ENCODE data around the gene ODR4. TPM values are rescaled to one million over a fixed set of nuclear protein-coding genes. Genes with fewer than 3 reads are reported as not detected.
"Not testable (repeated sequence)": the region's sequence is repeated elsewhere in the genome, so short reads cannot be mapped to it uniquely, and the experiment has no call there.

Gene ODR4
- 18.6 and 20.5 TPM in 2 replicates for total RNA-seq (2012; rRNA removed)

GRCh38 chr1:186375152-186375928 is at the start of gene ODR4, which contains the start of gene TPR:
Gene ODR4, plus strand, starts transcription at chr1:186375838. Its CDS starts 3,948 bp downstream, at chr1:186379786.
Gene TPR, minus strand, starts transcription at chr1:186375253. Its CDS starts 225 bp downstream, at chr1:186375028.
- peak within 1 kb of the TSS; percentile 86 for H3K4me2 ChIP-seq (ENCODE audit: low read length)

GRCh38 chr1:186326009-186326408 is 49.6 kb upstream of the ODR4 start:
- Histone ChIP-seq H3K9ac (ENCODE audit: low read depth, low read length) (no peak overlapping the region), H3K4me3 (ENCODE audit: low read length) (no peak overlapping the region), H3K4me2 (ENCODE audit: low read length) (no peak overlapping the region), H3K9me3 (replicated peaks; ENCODE audit: low read length) (no peaks in the 10 kb centered on the region), H3K36me3 (ENCODE audit: insufficient read depth, low read length) (peaks cover 74% of the 10 kb centered on the region), H3K27me3 (ENCODE audit: control insufficient read depth, insufficient read depth, low read length) (no peaks in the 10 kb centered on the region), H3K4me1 (ENCODE audit: control insufficient read depth, insufficient read depth, low read length) (no peaks in the 10 kb centered on the region)

More at GRCh38 chr1:186375152-186375928, at the start of gene ODR4, which contains the start of gene TPR:
- H3K4me1 ChIP-seq (ENCODE audit: control insufficient read depth, insufficient read depth, low read length), result peaks cover 10% of the 10 kb centered on the region
- no peaks in the 10 kb centered on the region for H3K27me3 ChIP-seq (ENCODE audit: control insufficient read depth, insufficient read depth, low read length)
- peak within 1 kb of the TSS; percentile 93 for H3K4me3 ChIP-seq (ENCODE audit: low read length)
- H3K36me3 ChIP-seq (ENCODE audit: insufficient read depth, low read length), result peaks cover 21% of the 10 kb centered on the region
- H3K9ac ChIP-seq (ENCODE audit: low read depth, low read length), result peak within 1 kb of the TSS; percentile 95
- H3K9me3 ChIP-seq (replicated peaks; ENCODE audit: low read length), result no peaks in the 10 kb centered on the region

- Histone ChIP-seq H3K4me2 (ENCODE audit: low read length) (no peak overlapping the region), H3K9me3 (replicated peaks; ENCODE audit: low read length) (no peaks in the 10 kb centered on the region), H3K9ac (ENCODE audit: low read depth, low read length) (no peak overlapping the region), H3K4me3 (ENCODE audit: low read length) (no peak overlapping the region), H3K36me3 (ENCODE audit: insufficient read depth, low read length) (peaks cover 74% of the 10 kb centered on the region), H3K27me3 (ENCODE audit: control insufficient read depth, insufficient read depth, low read length) (no peaks in the 10 kb centered on the region), H3K4me1 (ENCODE audit: control insufficient read depth, insufficient read depth, low read length) (no peaks in the 10 kb centered on the region)
Measured at GRCh38 chr1:186327331-186327730, 48.3 kb upstream of the ODR4 start.

- Histone ChIP-seq H3K4me2 (ENCODE audit: low read length) (no peak overlapping the region), H3K4me1 (ENCODE audit: control insufficient read depth, insufficient read depth, low read length) (no peaks in the 10 kb centered on the region), H3K27me3 (ENCODE audit: control insufficient read depth, insufficient read depth, low read length) (no peaks in the 10 kb centered on the region), H3K4me3 (ENCODE audit: low read length) (no peak overlapping the region), H3K9me3 (replicated peaks; ENCODE audit: low read length) (no peaks in the 10 kb centered on the region), H3K9ac (ENCODE audit: low read depth, low read length) (no peak overlapping the region), H3K36me3 (ENCODE audit: insufficient read depth, low read length) (peaks cover 75% of the 10 kb centered on the region)
Measured at GRCh38 chr1:186330758-186331157, 44.9 kb upstream of the ODR4 start.

DNA sequence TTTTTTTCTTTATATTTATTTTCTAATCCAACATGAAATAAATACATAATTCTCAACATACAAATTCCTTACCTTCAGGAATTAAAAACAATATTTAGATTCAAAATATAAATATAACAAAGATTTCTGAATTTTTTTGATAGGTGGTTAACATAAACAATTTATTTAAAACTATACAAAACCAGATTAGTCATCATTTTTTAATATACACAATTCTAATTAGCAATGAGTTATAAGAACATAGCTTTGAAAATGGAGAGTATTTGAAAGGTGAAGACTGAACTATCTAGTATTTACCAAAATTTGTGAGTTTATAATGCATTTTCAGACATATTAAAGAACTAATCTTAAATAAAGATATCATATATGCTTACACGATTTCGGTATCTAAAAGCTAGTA is 38.1 kb upstream of the ODR4 start:
- Histone ChIP-seq H3K4me1 (ENCODE audit: control insufficient read depth, insufficient read depth, low read length) (no peaks in the 10 kb centered on the region), H3K36me3 (ENCODE audit: insufficient read depth, low read length) (peaks cover 78% of the 10 kb centered on the region), H3K4me2 (ENCODE audit: low read length) (no peak overlapping the region), H3K27me3 (ENCODE audit: control insufficient read depth, insufficient read depth, low read length) (no peaks in the 10 kb centered on the region), H3K4me3 (ENCODE audit: low read length) (no peak overlapping the region), H3K9me3 (replicated peaks; ENCODE audit: low read length) (no peaks in the 10 kb centered on the region), H3K9ac (ENCODE audit: low read depth, low read length) (no peak overlapping the region)

DNA sequence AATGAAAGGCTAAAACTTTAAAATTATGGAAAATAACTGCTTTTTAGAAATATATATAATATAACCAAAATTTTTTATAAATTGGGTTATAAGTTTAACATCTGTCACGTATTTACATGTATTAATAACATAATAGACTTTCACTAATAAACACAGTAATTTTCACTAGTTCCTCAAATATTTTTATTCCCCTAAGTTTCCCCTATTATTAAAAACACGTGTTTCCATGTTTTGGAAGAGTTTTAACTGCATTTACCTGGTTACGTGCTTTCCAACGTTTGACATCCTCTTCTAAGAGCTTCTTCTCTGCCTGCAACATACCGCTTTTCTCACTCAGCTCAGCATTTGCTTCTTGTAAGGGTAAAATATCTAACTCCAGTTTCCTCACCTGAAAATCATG is 34.9 kb upstream of the ODR4 start:
- Histone ChIP-seq H3K27me3 (ENCODE audit: control insufficient read depth, insufficient read depth, low read length) (no peaks in the 10 kb centered on the region), H3K4me2 (ENCODE audit: low read length) (no peak overlapping the region), H3K36me3 (ENCODE audit: insufficient read depth, low read length) (peaks cover 80% of the 10 kb centered on the region), H3K9ac (ENCODE audit: low read depth, low read length) (no peak overlapping the region), H3K9me3 (replicated peaks; ENCODE audit: low read length) (no peaks in the 10 kb centered on the region), H3K4me3 (ENCODE audit: low read length) (no peak overlapping the region), H3K4me1 (ENCODE audit: control insufficient read depth, insufficient read depth, low read length) (no peaks in the 10 kb centered on the region)

GRCh38 chr1:186347837-186348691 is 27.6 kb upstream of the ODR4 start:
- H3K4me3 ChIP-seq (ENCODE audit: low read length); H3K9me3 ChIP-seq (replicated peaks; ENCODE audit: low read length); H3K4me1 ChIP-seq (ENCODE audit: control insufficient read depth, insufficient read depth, low read length); H3K4me2 ChIP-seq (ENCODE audit: low read length); H3K9ac ChIP-seq (ENCODE audit: low read depth, low read length); H3K27me3 ChIP-seq (ENCODE audit: control insufficient read depth, insufficient read depth, low read length): not testable (repeated sequence)
- H3K36me3 ChIP-seq (ENCODE audit: insufficient read depth, low read length), result peaks cover 86% of the 10 kb centered on the region

- H3K9ac ChIP-seq (ENCODE audit: low read depth, low read length), result peak overlapping the region; percentile 95
- peaks cover 10% of the 10 kb centered on the region for H3K4me1 ChIP-seq (ENCODE audit: control insufficient read depth, insufficient read depth, low read length)
- H3K9me3 ChIP-seq (replicated peaks; ENCODE audit: low read length), result no peaks in the 10 kb centered on the region
- peak overlapping the region; percentile 93 for H3K4me3 ChIP-seq (ENCODE audit: low read length)
- H3K4me2 ChIP-seq (ENCODE audit: low read length), result peak overlapping the region; percentile 86
- no peaks in the 10 kb centered on the region for H3K27me3 ChIP-seq (ENCODE audit: control insufficient read depth, insufficient read depth, low read length)
- peaks cover 29% of the 10 kb centered on the region for H3K36me3 ChIP-seq (ENCODE audit: insufficient read depth, low read length)
Measured at GRCh38 chr1:186374303-186375151, 1.1 kb upstream of the ODR4 start.

DNA sequence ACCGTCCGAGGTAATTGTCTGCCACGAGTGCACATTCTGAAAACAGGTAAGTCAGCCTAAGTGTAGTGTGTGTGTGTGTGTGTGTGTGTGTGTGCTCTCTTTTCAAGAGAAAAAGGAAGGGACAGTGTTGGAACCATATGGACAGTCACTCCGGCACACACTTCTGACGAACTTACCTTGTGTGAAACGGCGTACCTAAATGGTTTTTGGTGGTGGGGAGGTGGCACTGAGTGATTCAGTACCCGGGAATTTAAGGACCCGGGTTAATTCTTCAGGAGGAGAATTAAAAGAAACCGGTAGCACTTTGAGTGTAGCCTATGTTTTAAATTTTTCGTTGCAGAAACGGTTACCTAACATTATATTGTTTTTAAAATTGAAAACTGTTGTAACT is 286 bp downstream of the ODR4 start:
- Histone ChIP-seq H3K4me1 (ENCODE audit: control insufficient read depth, insufficient read depth, low read length) (peaks cover 10% of the 10 kb centered on the region), H3K27me3 (ENCODE audit: control insufficient read depth, insufficient read depth, low read length) (no peaks in the 10 kb centered on the region), H3K4me3 (ENCODE audit: low read length) (peak overlapping the region; percentile 93), H3K36me3 (ENCODE audit: insufficient read depth, low read length) (peaks cover 20% of the 10 kb centered on the region), H3K4me2 (ENCODE audit: low read length) (peak overlapping the region; percentile 74), H3K9me3 (replicated peaks; ENCODE audit: low read length) (no peaks in the 10 kb centered on the region), H3K9ac (ENCODE audit: low read depth, low read length) (peak overlapping the region; percentile 95)

DNA sequence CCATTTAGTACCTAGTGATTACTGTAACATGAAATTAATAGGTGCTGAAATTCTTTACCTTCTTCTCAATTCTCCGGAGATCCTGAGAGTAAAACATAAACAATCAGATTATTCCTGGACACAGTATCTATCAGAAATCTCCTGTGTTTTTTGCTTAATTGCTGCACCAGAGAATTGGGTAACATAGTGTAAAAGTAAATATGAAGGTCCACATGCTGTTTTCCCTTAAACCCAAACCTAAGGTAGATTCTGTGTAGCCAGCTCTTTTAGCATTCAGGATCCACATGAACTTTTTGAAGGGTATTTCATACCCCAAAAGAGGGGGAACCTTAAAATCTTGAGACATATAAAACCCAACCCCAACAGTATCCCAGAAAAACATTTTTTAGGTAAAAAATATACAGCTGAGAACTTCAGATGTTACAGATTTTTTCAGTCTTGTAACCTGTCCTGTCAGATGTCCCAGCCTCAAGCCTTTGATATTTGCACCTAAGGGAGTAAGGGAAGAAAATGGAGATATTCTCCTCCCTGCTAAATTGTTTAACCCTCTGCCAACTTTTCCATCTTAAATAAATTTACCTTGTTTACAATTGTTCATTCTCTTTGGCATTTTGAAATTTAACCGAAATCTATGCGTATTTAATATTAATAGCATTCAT is 11.2 kb downstream of the ODR4 start:
- H3K36me3 ChIP-seq (ENCODE audit: insufficient read depth, low read length), result peaks cover 62% of the 10 kb centered on the region
- H3K4me2 ChIP-seq (ENCODE audit: low read length), result no peak overlapping the region
- no peak overlapping the region for H3K4me3 ChIP-seq (ENCODE audit: low read length)
- no peaks in the 10 kb centered on the region for H3K27me3 ChIP-seq (ENCODE audit: control insufficient read depth, insufficient read depth, low read length)
- no peaks in the 10 kb centered on the region for H3K9me3 ChIP-seq (replicated peaks; ENCODE audit: low read length)
- H3K4me1 ChIP-seq (ENCODE audit: control insufficient read depth, insufficient read depth, low read length), result no peaks in the 10 kb centered on the region
- no peak overlapping the region for H3K9ac ChIP-seq (ENCODE audit: low read depth, low read length)
